NOMO-1 treated with dmso at 0.1 percent for 144 hours (cell line): ENCODE measurements around the gene CNPY1.
"Not testable (repeated sequence)": the region's sequence is repeated elsewhere in the genome, so short reads cannot be mapped to it uniquely, and the experiment has no call there.

Source experiments
- DNase-seq: peaks from one replicate; lab custom pipeline; 2025; ENCODE audit not compliant: unreplicated experiment; lab: John Stamatoyannopoulos, UW

CNPY1 gene

GRCh38 chr7:155546449-155546848 lies at the start of gene CNPY1:
TSS of gene CNPY1 (minus strand) at chr7:155546559. CDS start at chr7:155545929, 630 bp downstream.
- not testable (repeated sequence) for DNase-seq

DNA sequence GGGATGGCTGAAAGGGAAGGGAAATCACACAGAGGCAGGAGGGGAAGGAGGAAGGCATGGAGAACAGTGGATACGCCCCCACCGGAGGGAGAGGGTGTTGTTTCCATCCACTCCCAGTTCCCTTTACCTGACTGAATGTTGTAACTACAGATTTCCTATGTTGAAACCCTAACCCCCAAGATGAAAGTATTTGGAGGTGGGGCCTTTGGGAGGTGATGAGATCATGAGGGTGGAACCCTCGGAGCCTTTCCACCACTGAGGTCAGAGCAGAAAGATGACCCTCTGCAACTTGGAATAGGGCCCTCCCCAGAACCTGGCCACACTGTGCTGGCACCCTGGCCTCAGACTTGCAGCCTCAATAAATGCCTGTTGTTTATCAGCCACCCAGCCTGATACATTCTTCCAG lies 48.6 kb upstream of the CNPY1 start:
- DNase-seq, result peak; percentile 43

DNA sequence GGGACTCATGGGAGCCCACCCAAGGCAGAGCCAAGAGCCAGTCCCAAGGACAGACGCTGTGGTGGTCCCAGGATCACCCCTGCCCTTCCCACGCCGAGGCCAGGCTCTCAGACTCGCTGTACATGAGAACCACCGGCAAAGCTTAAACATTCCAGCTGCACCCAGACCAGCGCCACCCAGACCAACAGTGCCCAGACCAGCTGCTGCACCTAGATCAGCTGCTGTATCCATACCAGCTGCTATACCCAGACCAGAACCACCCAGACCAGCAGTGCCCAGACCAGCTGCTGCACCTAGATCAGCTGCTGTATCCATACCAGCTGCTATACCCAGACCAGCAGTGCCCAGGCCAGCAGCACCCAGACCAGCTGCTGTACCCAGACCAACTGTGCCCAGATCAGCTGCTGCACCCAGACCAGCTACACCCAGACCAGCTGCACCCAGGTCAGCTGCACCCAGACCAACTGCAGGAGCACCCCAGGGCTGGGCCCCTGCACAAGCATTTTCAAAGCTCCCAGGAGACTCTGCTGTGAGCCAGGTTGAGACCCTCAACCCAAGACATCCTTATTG lies 47.9 kb upstream of the CNPY1 start:
- no peak for DNase-seq

GRCh38 chr7:155593461-155594162 lies 47.3 kb upstream of the CNPY1 start:
- DNase-seq, result peak; percentile 49

DNA sequence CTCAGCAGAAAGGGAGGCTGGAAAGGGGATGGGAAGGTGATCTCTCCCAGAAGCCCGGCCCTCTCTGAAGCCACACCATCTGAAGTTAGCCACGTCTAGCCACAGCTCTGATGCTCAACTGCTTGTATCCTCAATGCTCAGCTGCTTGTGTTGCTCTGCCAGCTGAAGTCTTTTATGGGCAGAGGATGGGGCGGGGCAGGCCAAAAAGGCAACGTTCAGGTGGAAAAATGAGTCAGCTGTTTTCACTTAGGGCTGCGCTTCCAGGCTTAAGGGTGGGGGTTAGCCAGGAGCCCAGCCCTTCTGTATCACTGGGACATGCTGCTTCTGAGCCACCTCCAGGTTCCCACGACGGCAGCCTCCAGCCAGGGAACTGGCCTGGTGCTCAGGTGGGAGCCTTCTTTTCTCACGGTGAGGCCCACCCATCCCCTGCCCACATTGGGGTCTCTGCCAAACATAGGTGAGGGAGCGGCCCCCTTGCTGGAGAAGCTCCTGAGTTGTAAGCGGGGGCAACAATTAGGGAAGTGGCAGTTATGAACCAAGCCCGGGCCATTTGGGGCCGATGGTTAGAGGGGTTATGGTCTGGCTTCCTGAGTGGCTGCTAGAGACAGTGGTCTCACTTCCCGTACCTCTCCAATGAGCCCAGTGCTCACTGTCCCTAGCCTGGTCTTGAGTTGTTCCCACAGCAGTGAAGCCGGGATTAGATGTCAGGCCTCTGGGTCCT lies 44.9 kb upstream of the CNPY1 start:
- DNase-seq, result peak; percentile 39

DNA sequence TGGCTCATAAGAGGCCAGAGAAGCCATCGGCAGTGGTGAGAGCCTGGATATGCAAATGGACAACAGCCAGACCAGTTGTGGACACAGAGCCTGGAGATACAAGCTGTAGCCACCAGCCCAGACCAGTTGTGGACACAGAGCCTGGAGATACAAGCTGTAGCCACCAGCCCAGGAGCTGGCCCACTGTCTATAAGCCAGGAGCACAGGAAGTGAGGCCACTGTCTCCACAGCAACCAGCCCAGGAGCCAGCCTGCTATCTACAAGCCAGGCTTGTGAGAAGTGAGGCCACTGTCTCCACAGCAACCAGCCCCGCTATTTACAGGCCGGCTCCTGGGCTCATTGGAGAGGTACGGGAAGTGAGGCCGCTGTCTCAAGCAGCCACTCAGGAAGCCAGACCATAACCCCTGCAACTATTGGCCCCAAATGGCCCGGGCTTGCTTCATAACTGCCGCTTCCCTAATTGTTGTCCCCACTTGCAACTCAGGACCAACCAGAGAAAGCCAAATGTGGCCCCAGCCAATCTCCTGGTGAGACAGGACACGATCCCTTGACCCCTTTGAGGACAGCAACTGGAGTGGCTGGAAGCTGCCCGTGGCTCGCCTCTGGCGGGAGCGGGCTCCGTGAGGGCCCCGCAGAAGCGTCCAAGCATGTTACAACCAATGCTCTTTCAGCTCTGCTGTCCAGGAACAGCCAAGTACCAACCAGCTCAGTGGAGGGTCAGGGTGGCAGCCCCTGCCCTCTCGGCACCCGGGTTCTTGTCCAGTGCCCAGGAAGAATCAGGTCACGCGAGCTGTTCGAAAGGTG lies 44.1 kb upstream of the CNPY1 start:
- DNase-seq, result peak; percentile 87

DNA sequence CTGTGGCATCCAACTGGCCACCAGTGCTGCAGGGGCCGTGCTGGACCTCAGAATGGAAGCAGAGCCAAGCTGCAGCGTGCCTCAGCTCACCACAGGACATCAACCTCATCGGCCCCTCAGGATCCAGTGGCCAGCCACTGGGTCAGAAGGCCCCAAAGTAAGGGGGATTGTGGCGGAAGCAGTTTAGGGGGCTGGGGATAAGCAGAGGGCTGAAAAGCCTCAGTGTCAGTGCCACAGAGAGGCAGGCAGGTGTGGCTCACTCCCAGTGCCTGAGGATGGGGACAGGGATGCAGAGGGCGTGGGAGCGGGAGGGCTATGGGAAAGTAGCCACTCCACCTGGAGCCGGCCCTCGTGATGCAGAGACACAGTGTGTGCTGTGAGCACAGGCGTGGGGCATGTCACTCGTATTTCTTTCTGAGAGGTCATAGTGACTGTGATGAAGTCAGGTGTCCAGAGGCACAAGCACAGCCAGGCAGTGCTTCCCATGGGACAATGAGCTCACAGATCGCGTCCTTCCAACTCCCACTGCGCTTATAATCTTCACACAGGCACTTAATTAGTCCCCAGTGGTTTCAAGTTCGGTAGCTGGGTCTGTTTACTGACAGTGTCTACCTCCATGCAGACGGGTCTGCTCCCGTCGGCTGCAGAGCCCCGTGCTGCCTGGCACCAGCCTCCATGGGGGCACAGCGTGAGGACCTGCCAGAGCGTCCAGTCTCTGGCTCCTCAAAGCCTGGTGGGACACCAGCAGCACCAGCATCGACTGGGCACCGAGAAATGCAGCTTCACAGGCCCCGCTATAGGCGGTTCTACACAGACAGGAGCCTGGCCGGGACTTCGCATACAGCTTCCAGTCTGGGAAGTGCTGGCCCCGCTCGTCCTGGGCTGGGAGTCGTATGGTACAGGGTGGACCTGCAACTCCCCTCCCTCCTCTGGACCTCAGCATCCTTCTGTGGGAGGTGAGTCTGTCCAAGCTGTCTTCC lies 42.9 kb upstream of the CNPY1 start:
- DNase-seq, result no peak

- DNase-seq, result no peak
Measured at GRCh38 chr7:155588468-155588998, 42.2 kb upstream of the CNPY1 start.

DNA sequence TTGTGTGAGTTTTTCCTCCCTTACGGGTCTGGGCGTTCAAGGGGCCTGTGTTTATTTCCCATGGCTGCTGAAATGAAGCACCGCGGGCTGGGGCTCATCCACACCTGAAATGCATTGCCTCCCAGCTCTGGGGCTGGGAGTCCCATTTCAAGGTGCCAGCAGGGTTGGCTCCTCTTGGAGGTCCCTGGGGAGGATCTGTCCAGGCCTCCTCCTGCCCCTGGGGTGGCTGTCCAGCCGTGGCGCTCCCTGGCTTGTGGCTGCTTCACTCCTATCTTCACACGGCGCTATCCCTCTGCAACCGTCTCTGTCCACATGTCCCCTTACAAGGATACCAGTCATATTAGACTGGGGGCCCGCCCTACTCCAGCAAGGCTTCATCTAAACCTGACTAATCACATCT lies 41.1 kb upstream of the CNPY1 start:
- DNase-seq, result no peak

DNA sequence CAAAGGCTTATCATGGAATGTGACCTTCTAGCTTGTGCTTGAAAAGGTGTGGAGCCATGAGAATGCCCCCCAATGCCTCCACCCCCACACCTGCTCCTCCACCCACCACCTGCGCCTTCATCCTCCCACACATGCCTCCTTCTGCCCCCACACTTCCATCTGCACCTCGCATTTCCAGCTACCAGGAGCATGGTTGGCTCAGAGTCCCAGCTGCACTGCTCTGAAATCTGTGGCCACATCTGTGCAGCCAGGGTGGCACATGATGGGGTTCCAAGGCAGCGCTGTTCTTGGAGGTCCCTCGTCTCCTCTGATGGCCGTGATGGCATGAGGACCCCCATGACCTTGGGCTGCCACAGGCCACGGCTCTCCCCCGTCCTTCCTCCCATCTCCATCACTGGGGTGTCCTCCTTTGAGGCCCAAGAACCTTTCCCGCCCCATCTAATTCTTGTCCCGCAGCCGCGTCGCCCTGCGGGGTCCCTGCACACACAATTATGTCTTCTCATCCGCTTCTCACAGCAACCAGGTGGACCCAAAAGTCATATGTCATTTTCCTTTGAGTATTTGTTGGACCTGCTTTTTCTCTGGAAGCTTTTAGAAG lies 40.6 kb upstream of the CNPY1 start:
- no peak for DNase-seq

DNA sequence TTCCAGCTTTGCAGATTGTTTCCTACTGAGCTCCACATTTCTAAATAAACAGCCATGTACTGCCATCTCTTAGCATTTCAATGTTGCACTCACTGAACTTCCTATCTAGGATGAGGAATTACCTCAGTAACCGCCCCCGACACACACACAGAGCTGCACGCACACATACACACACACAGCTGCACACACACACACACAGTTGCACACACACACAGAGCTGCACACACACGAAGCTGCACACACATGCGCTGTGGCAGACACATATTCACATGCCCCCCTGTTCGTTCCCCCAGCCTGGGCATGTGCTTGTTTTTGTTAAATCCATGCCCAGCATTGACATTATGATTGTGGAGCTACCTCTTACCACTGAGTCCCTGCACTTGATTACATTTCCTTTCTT lies 39.6 kb upstream of the CNPY1 start:
- no peak for DNase-seq

GRCh38 chr7:155585532-155585895 lies 39.2 kb upstream of the CNPY1 start:
- DNase-seq, result no peak

DNA sequence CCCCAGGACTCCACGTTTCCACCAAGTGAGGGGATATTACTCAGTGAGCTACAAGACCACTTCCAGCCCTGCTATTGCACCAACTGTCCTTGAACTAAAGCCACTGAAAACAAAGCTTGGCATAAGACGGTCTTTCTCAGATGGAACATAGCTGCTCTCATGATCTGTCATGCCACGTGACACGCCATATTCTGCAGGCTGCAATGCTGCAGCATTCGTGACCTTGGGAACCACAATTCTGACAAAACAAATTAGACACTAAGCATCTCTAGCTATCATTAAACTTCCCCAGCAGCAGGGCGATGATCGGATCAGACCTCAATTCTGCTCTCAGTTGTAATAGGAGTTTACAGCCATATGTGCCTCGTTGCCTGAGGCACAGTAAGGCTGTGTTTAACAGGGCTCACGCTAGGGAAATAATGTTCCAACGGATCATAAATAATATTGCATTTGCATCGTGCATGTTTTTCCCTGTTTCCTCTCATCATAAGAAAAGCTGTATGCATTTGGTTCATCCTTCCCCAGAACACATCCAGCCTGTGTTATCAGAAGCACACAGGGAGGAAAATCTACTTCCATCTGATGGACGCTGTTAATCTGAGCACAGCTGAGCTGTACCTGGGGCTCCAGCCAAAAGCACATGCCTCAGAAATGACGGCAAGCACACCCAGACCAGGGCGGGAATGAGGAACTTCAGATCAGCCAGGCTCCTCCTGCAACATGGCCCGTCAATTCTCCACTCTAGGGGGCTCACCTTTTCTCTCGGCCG lies 38.6 kb upstream of the CNPY1 start:
- DNase-seq, result peak; percentile 8

- DNase-seq, result no peak
Measured at GRCh38 chr7:155584261-155584660, 37.9 kb upstream of the CNPY1 start.

GRCh38 chr7:155583636-155584035 lies 37.3 kb upstream of the CNPY1 start:
- no peak for DNase-seq

GRCh38 chr7:155581954-155582353 lies 35.6 kb upstream of the CNPY1 start:
- no peak for DNase-seq

- no peak for DNase-seq
Measured at GRCh38 chr7:155581107-155581830, 34.9 kb upstream of the CNPY1 start.

GRCh38 chr7:155580367-155580766 lies 34.0 kb upstream of the CNPY1 start:
- DNase-seq, result no peak
